HG03469 (cell line): ENCODE measurements around the gene TMA16.
"Not testable (repeated sequence)": the region's sequence is repeated elsewhere in the genome, so short reads cannot be mapped to it uniquely, and the experiment has no call there.

Experiments used
- ATAC-seq: cut with Tn5 transposase; IDR thresholded peaks from one replicate; pipeline ENCODE4 v1.9.1; 2021; ENCODE audit warnings: mild to moderate bottlenecking, moderate library complexity, moderate number of reproducible peaks; ENCODE audit not compliant: unreplicated experiment

TMA16 gene

GRCh38 chr4:163505374-163505773, 10.9 kb downstream of the TMA16 start:
- no peak for ATAC-seq

GRCh38 chr4:163515198-163515597, 20.7 kb downstream of the TMA16 start:
- ATAC-seq, result no peak

GRCh38 chr4:163523791-163524365, 29.4 kb downstream of the TMA16 start:
- no peak for ATAC-seq

GRCh38 chr4:163525982-163526381, 31.5 kb downstream of the TMA16 start:
- no peak for ATAC-seq

- ATAC-seq, result no peak
Measured at GRCh38 chr4:163527172-163527571, 32.7 kb downstream of the TMA16 start.

- no peak for ATAC-seq
Measured at GRCh38 chr4:163528653-163529052, 34.2 kb downstream of the TMA16 start.

- ATAC-seq, result no peak
Measured at GRCh38 chr4:163534056-163534455, 39.6 kb downstream of the TMA16 start.

GRCh38 chr4:163535657-163536056, 41.2 kb downstream of the TMA16 start:
- ATAC-seq, result no peak

GRCh38 chr4:163536091-163536490, 41.6 kb downstream of the TMA16 start:
- no peak for ATAC-seq

GRCh38 chr4:163537114-163537513, 42.6 kb downstream of the TMA16 start:
- no peak for ATAC-seq

GRCh38 chr4:163538820-163539219, 44.3 kb downstream of the TMA16 start:
- not testable (repeated sequence) for ATAC-seq

GRCh38 chr4:163540448-163540847, 46.0 kb downstream of the TMA16 start:
- ATAC-seq, result no peak

GRCh38 chr4:163540977-163541376, 46.5 kb downstream of the TMA16 start:
- ATAC-seq, result no peak

- no peak for ATAC-seq
Measured at GRCh38 chr4:163542275-163542674, 47.8 kb downstream of the TMA16 start.

GRCh38 chr4:163544407-163545038, 50.0 kb downstream of the TMA16 start:
- ATAC-seq, result peak; percentile 76

- ATAC-seq, result no peak
Measured at GRCh38 chr4:163548481-163549243, 54.2 kb downstream of the TMA16 start.

- ATAC-seq, result no peak
Measured at GRCh38 chr4:163550869-163551267, 56.4 kb downstream of the TMA16 start.

- ATAC-seq, result no peak
Measured at GRCh38 chr4:163553146-163553545, 58.7 kb downstream of the TMA16 start.

GRCh38 chr4:163554870-163555465, 60.5 kb downstream of the TMA16 start:
- no peak for ATAC-seq

GRCh38 chr4:163556177-163556576, 61.7 kb downstream of the TMA16 start:
- no peak for ATAC-seq

- no peak for ATAC-seq
Measured at GRCh38 chr4:163556650-163557391, 62.3 kb downstream of the TMA16 start.
